Coronary artery (tissue), 2 donors: ENCODE results near the gene SLC15A2.
A peak's percentile ranks its signal among the peaks of the same experiment; 100 is the strongest.

Experiments used
- DNase-seq: peaks from one replicate; pipeline ENCODE4 v3.0.0-alpha.2; 2017; ENCODE audit warnings: low spot score
- H3K27ac ChIP-seq, 2 donors: fragments of 200-600 bp; sonication (generic); one replicate each; pipeline ENCODE4 v1.5.1; 2016 to 2019
- H3K4me3 ChIP-seq: fragments of 200-600 bp; sonication (generic); 2 replicates; pipeline ENCODE4 v1.5.1; 2016; ENCODE audit warnings: mild to moderate bottlenecking, moderate library complexity
- CTCF ChIP-seq: fragments of 200-600 bp; sonication (generic); IDR thresholded peaks from one replicate; pipeline ENCODE4 v1.5.1; 2019; ENCODE audit warnings: antibody characterized with exemption

SLC15A2 gene

GRCh38 chr3:121948641-121949040, 54.4 kb downstream of the SLC15A2 start:
- no peak for DNase-seq
- H3K4me3 ChIP-seq = no peak overlapping the region
- no peak for TF ChIP-seq CTCF
- no peak overlapping the region for H3K27ac ChIP-seq

GRCh38 chr3:121951291-121951919, 57.2 kb downstream of the SLC15A2 start:
- Histone ChIP-seq H3K4me3 (no peak overlapping the region), H3K27ac (no peak overlapping the region)
- DNase-seq = no peak
- no peak for TF ChIP-seq CTCF

GRCh38 chr3:121956363-121956762, 62.2 kb downstream of the SLC15A2 start:
- Histone ChIP-seq H3K4me3 (no peak overlapping the region), H3K27ac (no peak overlapping the region)
- TF ChIP-seq CTCF = no peak
- no peak for DNase-seq

GRCh38 chr3:121957674-121958415, 63.6 kb downstream of the SLC15A2 start:
- no peak for DNase-seq
- TF ChIP-seq CTCF = no peak
- H3K4me3 ChIP-seq = no peak overlapping the region
- H3K27ac ChIP-seq = peak overlapping the region in 1 of 2 donors; percentile 45

- no peak for DNase-seq
- Histone ChIP-seq H3K27ac (no peak overlapping the region), H3K4me3 (no peak overlapping the region)
- TF ChIP-seq CTCF = no peak
Observed at GRCh38 chr3:121958801-121959200, 64.6 kb downstream of the SLC15A2 start.

GRCh38 chr3:121961283-121961682, 67.1 kb downstream of the SLC15A2 start:
- Histone ChIP-seq H3K27ac (no peak overlapping the region), H3K4me3 (no peak overlapping the region)
- DNase-seq = no peak
- no peak for TF ChIP-seq CTCF

GRCh38 chr3:121962443-121962842, 68.2 kb downstream of the SLC15A2 start:
- TF ChIP-seq CTCF = no peak
- no peak for DNase-seq
- no peak overlapping the region for H3K4me3 ChIP-seq
- H3K27ac ChIP-seq = no peak overlapping the region
